Naive thymus-derived CD4-positive, alpha-beta T cell (primary cell): ENCODE data around the gene MMADHC. TPM values are rescaled to one million over a fixed set of nuclear protein-coding genes. Genes with fewer than 3 reads are reported as not detected.
A peak's percentile ranks its signal among the peaks of the same experiment; 100 is the strongest.

Experiments used
- ATAC-seq: fragments of 150-1000 bp; cut with Tn5 transposase; 2 replicates; pipeline ENCODE4 v1.10.0; 2021; ENCODE audit warnings: mild to moderate bottlenecking, moderate library complexity
- CTCF ChIA-PET: fragments of 350-600 bp; sonication (Branson Sonifier 250); formaldehyde crosslinking; loops from one replicate; lab custom pipeline; 2021; ENCODE audit warnings: antibody characterized with exemption; lab: Charles Lee
- POLR2A ChIA-PET: fragments of 350-600 bp; sonication (Branson Sonifier 250); formaldehyde crosslinking; loops from one replicate; lab custom pipeline; 2021; ENCODE audit warnings: antibody characterized with exemption, inconsistent platforms; lab: Charles Lee
- DNase-seq, 9 donors: peaks; one replicate each; pipeline versions ENCODE4 v3.0.0 to v3.0.0-alpha.2; 2020 to 2022; ENCODE audit warnings: mixed read lengths in 1 of 9
- H3K27ac ChIP-seq: one replicate; pipeline ENCODE4 v1.7.0; 2013; ENCODE audit warnings: mild to moderate bottlenecking, low read depth, low read length, moderate library complexity
- H3K27me3 ChIP-seq, 2 donors: one replicate each; pipeline ENCODE4 v1.7.0; 2013; ENCODE audit warnings: low read length in 2 of 2, mild to moderate bottlenecking in 2 of 2, moderate library complexity in 2 of 2; ENCODE audit not compliant: control insufficient read depth in 2 of 2, insufficient read depth in 2 of 2
- H3K36me3 ChIP-seq, 3 experiments: 1 replicate in 2 of 3; 2 replicates in 1 of 3; pipeline ENCODE4 v1.7.0; 2013; ENCODE audit warnings: low read length in 3 of 3, mild to moderate bottlenecking in 3 of 3, moderate library complexity in 1 of 3; ENCODE audit not compliant: insufficient read depth in 3 of 3, control insufficient read depth in 2 of 3
- H3K4me1 ChIP-seq, 2 donors: one replicate each; pipeline ENCODE4 v1.7.0; 2013; ENCODE audit warnings: low read length in 2 of 2, mild to moderate bottlenecking in 2 of 2, moderate library complexity in 1 of 2; ENCODE audit not compliant: control insufficient read depth in 2 of 2, insufficient read depth in 2 of 2
- H3K4me3 ChIP-seq: 2 replicates; pipeline ENCODE4 v1.7.0; 2013; ENCODE audit warnings: mild to moderate bottlenecking, low read length
- H3K9me3 ChIP-seq, 3 experiments: 1 replicate in 2 of 3; 2 replicates in 1 of 3; pipeline ENCODE4 v1.7.0; 2013; ENCODE audit warnings: low read length in 3 of 3; ENCODE audit not compliant: control insufficient read depth in 2 of 3
- H3K27ac Mint-ChIP-seq, 9 donors: one replicate each; pipeline ENCODE4 v1.8.0; 2020 to 2022; ENCODE audit warnings: mixed read lengths in 9 of 9, mild to moderate bottlenecking in 8 of 9, moderate library complexity in 5 of 9, inconsistent platforms in 2 of 9
- H3K27me3 Mint-ChIP-seq, 5 donors: one replicate each; pipeline ENCODE4 v1.8.0; 2021 to 2022; ENCODE audit warnings: mixed read lengths in 5 of 5, mild to moderate bottlenecking in 1 of 5
- H3K36me3 Mint-ChIP-seq, 5 donors: one replicate each; pipeline ENCODE4 v1.8.0; 2020 to 2022; ENCODE audit warnings: mixed read lengths in 5 of 5, mild to moderate bottlenecking in 3 of 5, inconsistent platforms in 1 of 5
- H3K4me1 Mint-ChIP-seq, 7 donors: one replicate each; pipeline ENCODE4 v1.8.0; 2020 to 2022; ENCODE audit warnings: mixed read lengths in 7 of 7, mild to moderate bottlenecking in 3 of 7, inconsistent platforms in 1 of 7
- H3K4me3 Mint-ChIP-seq, 10 donors: one replicate each; pipeline ENCODE4 v1.8.0; 2020 to 2022; ENCODE audit warnings: mild to moderate bottlenecking in 10 of 10, mixed read lengths in 10 of 10, moderate library complexity in 6 of 10, inconsistent platforms in 2 of 10
- H3K9me3 Mint-ChIP-seq, 11 donors: one replicate each; pipeline ENCODE4 v1.8.0; 2020 to 2022; ENCODE audit warnings: mixed read lengths in 11 of 11, mild to moderate bottlenecking in 4 of 11, inconsistent platforms in 1 of 11, moderate library complexity in 1 of 11
- intact Hi-C, 2 donors: fragments of 100-400 bp; cut with micrococcal nuclease; formaldehyde crosslinking; loops; one replicate each; pipeline ENCODE4 v1.15.1; 2023
- polyA plus RNA-seq, 2 donors: library from polyadenylated mRNA; unstranded; fragments of 300-500 nt; fragmentation: Illumina TruSeq; gene quantifications; one replicate each; pipeline ENCODE4 v1.2.3, GENCODE V29; 2021
- total RNA-seq, 6 experiments: library from RNA in 5 of 6; stranded (reverse) in 5 of 6; gene quantifications; 1 replicate in 5 of 6; 2 replicates in 1 of 6; pipeline ENCODE4 v1.2.3 and lab custom pipeline; 2021 to 2026

Gene MMADHC
- total and polyA plus RNA-seq, 7 experiments from 2014 or later = 53.3 to 157 (median 68.5) TPM

- POLR2A ChIA-PET = interaction anchor here (0.6 to 1.8 kb wide), 12 partner anchors 10 to 1823 kb away, joined by 3 to 23 read pairs (median 4); partner anchors contain the start of genes NMI, RBM43 and RIF1
- Histone ChIP-seq H3K36me3 (peaks cover 4 to 7% (median 6%) of the 10 kb centered on the region in 3 experiments), H3K27me3 (no peaks in the 10 kb centered on the region), H3K4me1 (peaks cover 23 to 39% of the 10 kb centered on the region in 2 donors), H3K9me3 (no peaks in the 10 kb centered on the region), H3K27ac (peak overlapping the region; percentile 93), H3K4me3 (peak overlapping the region; percentile 97)
- no peak for ATAC-seq
- H3K4me1 Mint-ChIP-seq = peaks cover 30 to 63% (median 55%) of the 10 kb centered on the region in 7 donors
- H3K27me3 Mint-ChIP-seq = peaks cover 17 to 27% (median 25%) of the 10 kb centered on the region in 5 donors
- H3K36me3 Mint-ChIP-seq = peaks cover 3 to 22% (median 17%) of the 10 kb centered on the region in 5 donors
- no peak for DNase-seq
- intact Hi-C loops = loop anchor here (1.0 to 10.0 kb wide), 13 partner anchors 10 to 1822 kb away; partner anchors contain the start of genes KIF5C (in 2 of the 2), NMI (in 2 of the 2), ORC4 (in 2 of the 2) and RBM43 (in 2 of the 2)
- peak overlapping the region; percentile 95 to 99 (median 97) for H3K4me3 Mint-ChIP-seq
- CTCF ChIA-PET = interaction anchor here (0.7 kb wide), 1 partner anchor 8 kb away, joined by 5 read pairs; no protein-coding TSS in a partner anchor
- H3K27ac Mint-ChIP-seq = peak overlapping the region; percentile 95 to 100 (median 99)
- H3K9me3 Mint-ChIP-seq = peaks cover 0 to 7% (median 0%) of the 10 kb centered on the region in 11 donors
Observed at GRCh38 chr2:149586898-149587219, 716 bp downstream of the MMADHC start.

- Mint-ChIP-seq H3K4me1 (peaks cover 36 to 71% (median 62%) of the 10 kb centered on the region in 7 donors), H3K9me3 (peaks cover 0 to 7% (median 0%) of the 10 kb centered on the region in 11 donors), H3K27me3 (peaks cover 13 to 23% (median 19%) of the 10 kb centered on the region in 5 donors), H3K4me3 (peak overlapping the region; percentile 95 to 99 (median 97)), H3K27ac (peak overlapping the region; percentile 40 to 100 (median 79)), H3K36me3 (peaks cover 4 to 27% (median 15%) of the 10 kb centered on the region in 5 donors)
- CTCF ChIA-PET = interaction anchor here (0.8 kb wide), 1 partner anchor 1467 kb away, joined by 4 read pairs; no protein-coding TSS in a partner anchor
- peaks cover 23 to 39% of the 10 kb centered on the region in 2 donors for H3K4me1 ChIP-seq
- POLR2A ChIA-PET = interaction anchor here (0.6 to 1.8 kb wide), 6 partner anchors 11 to 1824 kb away, joined by 3 to 23 read pairs (median 4); partner anchors contain the start of genes RBM43 and RIF1
- peak overlapping the region; percentile 97 for H3K4me3 ChIP-seq
- H3K27ac ChIP-seq = peak overlapping the region; percentile 93
- DNase-seq = no peak
- no peak for ATAC-seq
- intact Hi-C loops = loop anchor here (2.0 to 10.0 kb wide), 7 partner anchors 13 to 1744 kb away; partner anchors contain the start of genes NMI (in 2 of the 2), KIF5C (in 1 of the 2) and RBM43 (in 1 of the 2)
- peaks cover 4 to 14% (median 6%) of the 10 kb centered on the region in 3 experiments for H3K36me3 ChIP-seq
- no peaks in the 10 kb centered on the region for H3K9me3 ChIP-seq
- H3K27me3 ChIP-seq = no peaks in the 10 kb centered on the region
Observed at GRCh38 chr2:149586063-149586462, 1.5 kb downstream of the MMADHC start.

- ChIA-PET POLR2A (interaction anchor here (1.8 kb wide), 1 partner anchor 14 kb away, joined by 5 read pairs; no protein-coding TSS in a partner anchor), CTCF (no interaction called here)
- H3K36me3 Mint-ChIP-seq = peaks cover 4 to 32% (median 19%) of the 10 kb centered on the region in 5 donors
Observed at GRCh38 chr2:149585166-149585885, 2.2 kb downstream of the MMADHC start.

GRCh38 chr2:149579972-149580882 lies 7.3 kb downstream of the MMADHC start:
- ChIA-PET CTCF (interaction anchor here (1.0 kb wide), 1 partner anchor 19 kb away, joined by 3 read pairs; no protein-coding TSS in a partner anchor), POLR2A (no interaction called here)
- ATAC-seq = no peak
- H3K9me3 Mint-ChIP-seq = peaks cover 0 to 1% (median 0%) of the 10 kb centered on the region in 11 donors
- Histone ChIP-seq H3K27ac (no peak overlapping the region), H3K36me3 (peaks cover 17 to 54% (median 32%) of the 10 kb centered on the region in 3 experiments), H3K9me3 (no peaks in the 10 kb centered on the region), H3K4me3 (no peak overlapping the region), H3K4me1 (peaks cover 23 to 33% of the 10 kb centered on the region in 2 donors), H3K27me3 (no peaks in the 10 kb centered on the region)
- no peaks in the 10 kb centered on the region for H3K27me3 Mint-ChIP-seq
- H3K27ac Mint-ChIP-seq = peak overlapping the region in 7 of 9 donors; percentile 8 to 68 (median 54)
- no peak for DNase-seq
- H3K36me3 Mint-ChIP-seq = peaks cover 9 to 58% (median 35%) of the 10 kb centered on the region in 5 donors
- H3K4me1 Mint-ChIP-seq = peaks cover 38 to 83% (median 75%) of the 10 kb centered on the region in 7 donors
- peak overlapping the region in 5 of 10 donors; percentile 1 to 42 (median 26) for H3K4me3 Mint-ChIP-seq
- intact Hi-C loops = loop anchor here in 1 of 2 donors (10.0 kb wide), 1 partner anchor 1685 kb away; the partner anchor contains the start of gene RBM43

More at GRCh38 chr2:149585166-149585885, 2.2 kb downstream of the MMADHC start:
- ATAC-seq (no peak), DNase-seq (no peak)
- Mint-ChIP-seq H3K27ac (peak overlapping the region in 6 of 9 donors; percentile 76 to 100 (median 90)), H3K4me1 (peaks cover 36 to 79% (median 68%) of the 10 kb centered on the region in 7 donors), H3K4me3 (peak overlapping the region; percentile 30 to 99 (median 97)), H3K27me3 (peaks cover 8 to 18% (median 14%) of the 10 kb centered on the region in 5 donors), H3K9me3 (peaks cover 0 to 7% (median 0%) of the 10 kb centered on the region in 11 donors)
- Histone ChIP-seq H3K27ac (peak overlapping the region; percentile 93), H3K36me3 (peaks cover 4 to 21% (median 6%) of the 10 kb centered on the region in 3 experiments), H3K27me3 (no peaks in the 10 kb centered on the region), H3K9me3 (no peaks in the 10 kb centered on the region), H3K4me1 (peaks cover 23 to 39% of the 10 kb centered on the region in 2 donors), H3K4me3 (peak overlapping the region; percentile 97)
- intact Hi-C loops = loop anchor here (5.0 to 10.0 kb wide), 4 partner anchors 442 to 1743 kb away; partner anchors contain the start of gene RBM43 (in 1 of the 2)

DNA sequence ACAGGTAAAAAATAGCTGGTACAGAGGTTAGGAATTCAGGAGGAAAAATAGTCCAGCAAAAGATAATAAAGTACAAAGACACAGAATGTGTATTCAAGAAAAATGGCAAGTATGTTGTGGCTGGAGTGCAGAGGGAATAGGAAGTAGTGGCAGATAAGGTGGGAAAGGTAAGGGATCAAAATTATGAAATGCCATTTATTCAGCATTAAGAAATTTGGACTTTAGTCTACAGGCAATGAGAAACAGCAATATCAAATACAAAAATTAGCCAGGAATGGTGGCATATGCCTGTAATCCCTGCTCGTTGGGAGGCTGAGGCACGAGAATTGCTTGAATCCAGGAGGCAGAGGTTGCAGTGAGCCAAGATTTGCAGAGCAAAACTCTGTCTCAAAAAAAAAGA lies 10.3 kb downstream of the MMADHC start:
- H3K36me3 Mint-ChIP-seq = peaks cover 9 to 50% (median 30%) of the 10 kb centered on the region in 5 donors
- POLR2A ChIA-PET = no interaction called here
- intact Hi-C loops = loop anchor here in 1 of 2 donors (1.0 kb wide), 1 partner anchor 8 kb away; no protein-coding TSS in a partner anchor

More for the DNA sequence above, 10.3 kb downstream of the MMADHC start:
- peaks cover 21 to 70% (median 51%) of the 10 kb centered on the region in 7 donors for H3K4me1 Mint-ChIP-seq
- H3K4me3 ChIP-seq = no peak overlapping the region
- H3K27me3 ChIP-seq = no peaks in the 10 kb centered on the region
- peaks cover 0 to 1% (median 0%) of the 10 kb centered on the region in 11 donors for H3K9me3 Mint-ChIP-seq
- peaks cover 7 to 11% of the 10 kb centered on the region in 2 donors for H3K4me1 ChIP-seq
- H3K36me3 ChIP-seq = peaks cover 19 to 73% (median 31%) of the 10 kb centered on the region in 3 experiments
- ATAC-seq = no peak
- no peak overlapping the region for H3K27ac ChIP-seq
- no peaks in the 10 kb centered on the region for H3K27me3 Mint-ChIP-seq
- peak overlapping the region in 8 of 9 donors; percentile 2 to 77 (median 34) for H3K27ac Mint-ChIP-seq
- peak overlapping the region in 4 of 10 donors; percentile 2 to 11 (median 6) for H3K4me3 Mint-ChIP-seq
- CTCF ChIA-PET = no interaction called here
- no peaks in the 10 kb centered on the region for H3K9me3 ChIP-seq
- no peak for DNase-seq
